Anterior cingulate cortex (tissue), 58 donors: ENCODE measurements around the gene HAPLN3.

Experiments used
- DNase-seq, 58 donors: peaks; one replicate each; lab custom pipeline; 2025; lab: John Stamatoyannopoulos, UW

HAPLN3 gene

DNA sequence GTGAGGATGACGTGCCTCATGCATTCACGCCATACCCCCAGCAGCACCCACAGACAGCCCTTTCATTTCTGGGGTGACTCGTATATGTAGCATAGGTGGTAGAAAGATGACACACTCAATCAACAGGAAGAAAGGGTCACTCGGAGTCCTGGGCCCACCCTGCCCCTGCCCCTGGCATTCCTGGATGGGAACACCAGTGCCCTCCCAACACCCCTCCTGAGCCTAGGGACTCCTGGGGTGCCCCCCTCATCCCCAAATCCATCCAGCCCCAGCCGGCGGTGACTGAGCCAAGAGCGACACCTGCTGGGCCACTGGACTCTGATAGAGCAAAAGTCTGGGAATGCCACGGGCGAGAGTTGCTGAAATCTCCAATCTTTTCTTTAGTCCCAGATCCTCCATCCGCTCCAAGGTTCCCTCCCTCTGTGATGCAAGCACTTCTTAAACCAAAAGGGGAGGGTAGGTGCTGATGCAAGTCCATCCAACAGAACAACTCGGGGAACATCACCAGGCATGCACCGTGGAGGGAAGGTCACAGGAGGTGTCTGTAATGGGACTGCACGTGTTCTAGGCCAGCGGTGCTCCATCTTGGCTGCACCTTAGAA is 61.0 kb downstream of the HAPLN3 start:
- peak in 50 of 58 donors; percentile 2 to 72 (median 24) for DNase-seq

- DNase-seq: peak in 1 of 58 donors; percentile 4
Measured at GRCh38 chr15:88833731-88834100, 61.6 kb downstream of the HAPLN3 start.

- DNase-seq: peak in 1 of 58 donors; percentile 7
Measured at GRCh38 chr15:88832820-88833730, 62.3 kb downstream of the HAPLN3 start.

DNA sequence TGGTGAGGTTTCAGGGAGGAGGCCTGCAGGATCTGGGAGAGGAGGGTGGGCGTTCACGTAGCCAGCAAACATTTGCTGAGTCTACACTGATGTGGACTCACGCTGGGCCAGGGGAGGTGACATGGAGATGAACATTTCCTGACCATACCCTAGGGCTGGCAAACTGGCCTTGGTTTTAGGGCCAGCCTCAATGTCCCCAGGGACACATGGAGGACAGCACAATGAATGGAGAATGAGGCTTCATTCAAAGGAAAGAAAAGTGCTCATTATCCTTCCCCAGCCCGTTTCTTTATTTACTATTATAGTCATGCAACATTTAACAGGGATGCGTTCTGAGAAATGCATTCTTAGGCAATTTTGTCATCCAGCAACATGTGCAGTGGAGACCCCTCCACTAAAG is 65.3 kb downstream of the HAPLN3 start:
- no peak for DNase-seq

DNA sequence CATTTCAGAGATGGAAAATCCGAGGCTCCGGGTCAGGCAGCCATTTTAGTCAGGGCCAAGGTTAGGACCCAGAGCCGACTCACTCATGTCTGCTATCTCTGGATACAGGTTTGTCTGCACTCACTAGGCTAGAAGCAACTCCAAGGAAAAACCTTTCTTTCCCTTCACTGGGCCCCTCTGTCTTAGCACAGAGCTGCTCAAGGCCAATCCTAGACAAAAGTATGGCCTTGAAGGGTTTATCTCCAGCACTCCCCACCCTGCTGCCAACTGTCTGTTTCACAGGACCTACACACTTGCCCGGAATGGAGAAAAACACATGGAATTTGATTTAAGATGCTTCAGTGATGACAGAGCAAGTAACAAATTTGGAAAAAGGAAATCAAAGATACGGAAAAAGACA is 66.6 kb downstream of the HAPLN3 start:
- DNase-seq: no peak
